ENCODE data around the gene ALDH1L1.
A peak's percentile ranks its signal among the peaks of the same experiment; 100 is the strongest.
"Not testable (repeated sequence)": the region's sequence is repeated elsewhere in the genome, so short reads cannot be mapped to it uniquely, and the experiment has no call there.

Gene ALDH1L1

GRCh38 chr3:126083913-126084767 is 96.2 kb downstream of the ALDH1L1 start, which contains the start of gene SLC41A3:
Gene SLC41A3 (minus strand): TSS chr3:126084124. CDS start chr3:126068219, 15,905 bp downstream.
- peak; percentile 58 to 78 for DNase-seq (ENCODE audit: low read depth in 2 of 2, low spot score in 1 of 2)

- peak in 1 of 2 donors; percentile 16 for DNase-seq (ENCODE audit: low read depth in 2 of 2, low spot score in 1 of 2)
These were observed 96.9 kb downstream of the ALDH1L1 start for GRCh38 chr3:126083511-126083912.

- no peak for DNase-seq (ENCODE audit: low read depth in 2 of 2, low spot score in 1 of 2)
These were observed 97.3 kb downstream of the ALDH1L1 start for GRCh38 chr3:126083138-126083445.

- no peak for DNase-seq (ENCODE audit: low read depth in 2 of 2, low spot score in 1 of 2)
These were observed 97.8 kb downstream of the ALDH1L1 start for GRCh38 chr3:126082362-126083137.

GRCh38 chr3:126081618-126082361 is 98.6 kb downstream of the ALDH1L1 start:
- DNase-seq (ENCODE audit: low read depth in 2 of 2, low spot score in 1 of 2): no peak

- no peak for DNase-seq (ENCODE audit: low read depth in 2 of 2, low spot score in 1 of 2)
These were observed 99.4 kb downstream of the ALDH1L1 start for GRCh38 chr3:126080970-126081369.

GRCh38 chr3:126078866-126079265 is 101.5 kb downstream of the ALDH1L1 start:
- DNase-seq (ENCODE audit: low read depth in 2 of 2, low spot score in 1 of 2): no peak

GRCh38 chr3:126077754-126078153 is 102.6 kb downstream of the ALDH1L1 start:
- no peak for DNase-seq (ENCODE audit: low read depth in 2 of 2, low spot score in 1 of 2)

GRCh38 chr3:126076140-126076539 is 104.2 kb downstream of the ALDH1L1 start:
- no peak for DNase-seq (ENCODE audit: low read depth in 2 of 2, low spot score in 1 of 2)

GRCh38 chr3:126070146-126070545 is 110.2 kb downstream of the ALDH1L1 start:
- DNase-seq (ENCODE audit: low read depth in 2 of 2, low spot score in 1 of 2): no peak

- DNase-seq (ENCODE audit: low read depth in 2 of 2, low spot score in 1 of 2): no peak
These were observed 112.4 kb downstream of the ALDH1L1 start for GRCh38 chr3:126067959-126068358.

GRCh38 chr3:126066676-126067075 is 113.7 kb downstream of the ALDH1L1 start:
- DNase-seq (ENCODE audit: low read depth in 2 of 2, low spot score in 1 of 2): not testable (repeated sequence)

GRCh38 chr3:126065876-126066275 is 114.5 kb downstream of the ALDH1L1 start:
- no peak for DNase-seq (ENCODE audit: low read depth in 2 of 2, low spot score in 1 of 2)

- DNase-seq (ENCODE audit: low read depth in 2 of 2, low spot score in 1 of 2): no peak
These were observed 115.6 kb downstream of the ALDH1L1 start for GRCh38 chr3:126064627-126065258.

GRCh38 chr3:126063358-126063965 is 116.9 kb downstream of the ALDH1L1 start:
- no peak for DNase-seq (ENCODE audit: low read depth in 2 of 2, low spot score in 1 of 2)

- no peak for DNase-seq (ENCODE audit: low read depth in 2 of 2, low spot score in 1 of 2)
These were observed 118.9 kb downstream of the ALDH1L1 start for GRCh38 chr3:126061301-126062032.

GRCh38 chr3:126060613-126061145 is 119.7 kb downstream of the ALDH1L1 start:
- DNase-seq (ENCODE audit: low read depth in 2 of 2, low spot score in 1 of 2): no peak

GRCh38 chr3:126058666-126059065 is 121.7 kb downstream of the ALDH1L1 start:
- no peak for DNase-seq (ENCODE audit: low read depth in 2 of 2, low spot score in 1 of 2)

- DNase-seq (ENCODE audit: low read depth in 2 of 2, low spot score in 1 of 2): no peak
These were observed 122.5 kb downstream of the ALDH1L1 start for GRCh38 chr3:126057936-126058335.

- no peak for DNase-seq (ENCODE audit: low read depth in 2 of 2, low spot score in 1 of 2)
These were observed 122.9 kb downstream of the ALDH1L1 start for GRCh38 chr3:126057501-126057819.

Measured in stimulated activated CD8-positive, alpha-beta memory T cell treated with anti-CD3 and anti-CD28 coated beads, Interleukin-4, amount 100 ng/mL, for 4 hours (primary cell).